Brain microvascular endothelial cell (primary cell): ENCODE data around the gene TMCO1.
"Not testable (repeated sequence)": the region's sequence is repeated elsewhere in the genome, so short reads cannot be mapped to it uniquely, and the experiment has no call there.

ENCODE experiments used
- DNase-seq: peaks from one replicate; pipeline ENCODE4 v3.0.0-alpha.2; 2020
- H3K27ac ChIP-seq: fragments of 250-450 bp; sonication (Bioruptor Pico); 2 replicates; pipeline ENCODE4 v1.5.1; 2020; ENCODE audit warnings: mild to moderate bottlenecking, moderate library complexity
- H3K27me3 ChIP-seq: fragments of 250-450 bp; sonication (Bioruptor Pico); replicated peaks from 2 replicates; pipeline ENCODE4 v1.5.1; 2020; ENCODE audit warnings: mild to moderate bottlenecking
- H3K36me3 ChIP-seq: fragments of 250-450 bp; sonication (Bioruptor Pico); replicated peaks from 2 replicates; pipeline ENCODE4 v1.5.1; 2020; ENCODE audit warnings: mild to moderate bottlenecking
- H3K4me3 ChIP-seq: 2 replicates; pipeline ENCODE4 v1.5.1; 2011; ENCODE audit warnings: low read depth, mild to moderate bottlenecking, control low read depth, low read length, moderate library complexity
- CTCF ChIP-seq: IDR thresholded peaks from 2 replicates; pipeline ENCODE4 v1.5.1; 2011; ENCODE audit warnings: low read depth, mild to moderate bottlenecking, moderate library complexity, low read length, control low read depth, inconsistent platforms; ENCODE audit errors: missing control alignments
- in situ Hi-C: cut with HindIII; loops from 2 replicates; pipeline ENCODE4 v1.10.0; 2017; ENCODE audit warnings: low sequenced_read_pairs, low pct_ligation_motif_present

The TMCO1 gene

DNA sequence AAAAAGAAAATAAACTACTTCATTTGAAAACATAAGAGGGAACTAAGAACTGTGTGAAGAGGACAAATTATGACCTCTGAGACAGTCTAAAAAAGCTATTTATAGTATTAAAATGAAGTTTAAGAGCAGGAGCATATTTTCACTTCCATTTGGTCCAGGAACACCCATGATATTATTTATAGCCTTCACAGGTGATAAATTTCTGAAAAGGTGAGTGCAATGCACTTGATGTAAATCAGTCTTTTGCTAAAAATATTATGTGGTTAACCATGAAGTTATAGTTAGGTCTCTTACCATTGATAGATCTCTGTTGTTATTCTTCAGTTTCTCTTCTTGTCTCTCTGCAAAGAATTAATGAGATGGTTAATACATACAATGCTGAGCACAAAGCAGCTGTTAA, 14.7 kb downstream of the TMCO1 start:
- H3K27me3 ChIP-seq = no peaks in the 10 kb centered on the region
- H3K36me3 ChIP-seq = peaks cover 24% of the 10 kb centered on the region
- DNase-seq = no peak
- no peak for TF ChIP-seq CTCF
- in situ Hi-C loops = no loop called here
- H3K4me3 ChIP-seq = no peak overlapping the region
- no peak overlapping the region for H3K27ac ChIP-seq

GRCh38 chr1:165748550-165748949, 20.1 kb downstream of the TMCO1 start:
- Histone ChIP-seq H3K4me3 (no peak overlapping the region), H3K27ac (no peak overlapping the region), H3K27me3 (no peaks in the 10 kb centered on the region), H3K36me3 (peaks cover 15% of the 10 kb centered on the region)
- no peak for DNase-seq
- in situ Hi-C loops = no loop called here
- TF ChIP-seq CTCF = no peak

DNA sequence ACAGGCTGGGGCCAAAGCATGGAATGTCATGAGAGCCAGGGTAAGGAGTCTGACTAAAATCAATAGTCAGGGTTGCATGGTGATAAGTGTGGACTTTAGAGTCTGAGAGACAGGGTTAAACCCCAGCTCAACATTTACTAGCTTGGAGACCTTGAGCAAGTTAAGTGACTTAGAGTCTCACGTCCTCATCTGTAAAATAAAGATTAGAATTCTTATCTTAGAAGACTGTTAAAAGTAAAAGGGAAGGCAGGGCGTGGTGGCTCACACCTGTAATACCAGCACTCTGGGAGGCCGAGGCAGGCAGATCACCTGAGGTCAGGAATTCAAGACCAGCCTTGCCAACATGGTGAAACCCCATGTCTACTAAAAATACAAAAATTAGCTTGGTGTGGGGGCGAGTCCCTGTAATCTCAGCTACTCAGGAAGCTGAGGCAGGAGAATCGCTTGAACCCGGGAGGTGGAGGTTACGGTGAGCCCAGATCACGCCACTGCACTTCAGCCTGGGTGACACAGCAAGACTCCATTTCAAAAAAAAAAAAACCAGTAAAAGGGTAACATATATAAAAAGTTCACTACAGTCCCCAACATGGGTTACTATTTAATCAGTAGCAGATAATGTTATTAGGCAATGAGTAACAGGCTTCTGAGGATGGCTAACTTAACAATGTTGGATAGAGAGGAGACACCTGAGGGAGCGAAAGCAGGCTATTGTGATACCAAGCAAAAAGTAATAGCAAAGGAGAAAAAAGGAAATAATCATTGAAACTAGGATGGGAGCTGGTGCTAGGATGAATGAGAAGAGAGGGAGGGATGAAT, 20.8 kb downstream of the TMCO1 start:
- Histone ChIP-seq H3K27me3 (no peaks in the 10 kb centered on the region), H3K27ac (no peak overlapping the region), H3K36me3 (peaks cover 15% of the 10 kb centered on the region), H3K4me3 (no peak overlapping the region)
- in situ Hi-C loops = no loop called here
- TF ChIP-seq CTCF = no peak
- no peak for DNase-seq

GRCh38 chr1:165744913-165745312, 23.8 kb downstream of the TMCO1 start:
- H3K36me3 ChIP-seq = peaks cover 38% of the 10 kb centered on the region
- H3K27me3 ChIP-seq, H3K4me3 ChIP-seq, DNase-seq, in situ Hi-C loops, H3K27ac ChIP-seq: not testable (repeated sequence)

DNA sequence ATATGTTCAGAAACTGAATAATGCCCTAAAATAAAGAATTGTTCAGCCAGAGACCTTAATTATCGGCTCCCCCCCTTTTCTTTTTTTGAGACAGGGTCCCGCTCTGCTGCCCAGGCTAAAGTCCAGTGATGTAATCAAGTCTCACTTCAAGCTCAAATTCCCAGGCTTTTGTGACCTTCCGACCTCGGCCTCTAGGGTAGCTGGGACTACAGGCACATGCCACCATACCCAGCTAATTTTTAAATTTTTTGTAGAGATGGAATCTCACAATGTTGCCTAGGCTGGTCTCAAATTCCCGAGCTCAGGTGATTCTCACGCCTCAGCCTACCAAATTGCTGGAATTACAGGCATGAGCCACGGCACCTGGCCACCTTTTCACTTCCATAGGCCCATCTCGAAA, 26.5 kb downstream of the TMCO1 start:
- DNase-seq = no peak
- H3K27ac ChIP-seq = no peak overlapping the region
- in situ Hi-C loops = no loop called here
- H3K4me3 ChIP-seq = no peak overlapping the region
- TF ChIP-seq CTCF = no peak
- H3K27me3 ChIP-seq = no peaks in the 10 kb centered on the region
- H3K36me3 ChIP-seq = peaks cover 36% of the 10 kb centered on the region

DNA sequence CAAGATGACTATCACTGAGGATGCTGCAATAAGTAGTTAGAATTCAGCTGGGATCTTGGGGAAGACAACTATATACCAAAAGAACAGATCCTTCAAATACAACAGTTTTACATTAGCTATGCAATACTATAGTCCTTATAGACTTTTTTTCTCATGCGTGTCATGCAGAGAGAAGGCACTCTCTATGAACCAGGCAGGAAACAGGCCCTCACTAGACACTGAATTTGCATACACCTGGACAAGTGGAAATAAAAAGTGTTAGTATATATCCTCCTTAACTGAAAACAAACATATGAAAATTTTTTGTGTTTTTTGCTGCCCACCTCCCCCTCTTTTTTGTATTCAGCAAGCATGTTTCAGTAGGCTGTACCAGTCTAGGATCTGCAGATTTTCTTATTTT, 29.9 kb downstream of the TMCO1 start:
- DNase-seq = no peak
- H3K36me3 ChIP-seq = peaks cover 32% of the 10 kb centered on the region
- TF ChIP-seq CTCF = no peak
- no peak overlapping the region for H3K4me3 ChIP-seq
- H3K27me3 ChIP-seq = no peaks in the 10 kb centered on the region
- in situ Hi-C loops = no loop called here
- no peak overlapping the region for H3K27ac ChIP-seq
